HG02642 (cell line): Measurements from ENCODE around the gene ZHX3.
"Not testable (repeated sequence)": the region's sequence is repeated elsewhere in the genome, so short reads cannot be mapped to it uniquely, and the experiment has no call there.

ENCODE experiments used
- ATAC-seq: cut with Tn5 transposase; IDR thresholded peaks from one replicate; pipeline ENCODE4 v1.9.1; 2021; ENCODE audit warnings: mild to moderate bottlenecking; ENCODE audit not compliant: unreplicated experiment, poor library complexity

ZHX3 gene

GRCh38 chr20:41141153-41141815, 176.2 kb downstream of the ZHX3 start:
- no peak for ATAC-seq

- no peak for ATAC-seq
Observed at GRCh38 chr20:41140226-41141133, 177.1 kb downstream of the ZHX3 start.

GRCh38 chr20:41139227-41140093, 178.1 kb downstream of the ZHX3 start:
- no peak for ATAC-seq

- no peak for ATAC-seq
Observed at GRCh38 chr20:41138475-41139226, 178.9 kb downstream of the ZHX3 start.

DNA sequence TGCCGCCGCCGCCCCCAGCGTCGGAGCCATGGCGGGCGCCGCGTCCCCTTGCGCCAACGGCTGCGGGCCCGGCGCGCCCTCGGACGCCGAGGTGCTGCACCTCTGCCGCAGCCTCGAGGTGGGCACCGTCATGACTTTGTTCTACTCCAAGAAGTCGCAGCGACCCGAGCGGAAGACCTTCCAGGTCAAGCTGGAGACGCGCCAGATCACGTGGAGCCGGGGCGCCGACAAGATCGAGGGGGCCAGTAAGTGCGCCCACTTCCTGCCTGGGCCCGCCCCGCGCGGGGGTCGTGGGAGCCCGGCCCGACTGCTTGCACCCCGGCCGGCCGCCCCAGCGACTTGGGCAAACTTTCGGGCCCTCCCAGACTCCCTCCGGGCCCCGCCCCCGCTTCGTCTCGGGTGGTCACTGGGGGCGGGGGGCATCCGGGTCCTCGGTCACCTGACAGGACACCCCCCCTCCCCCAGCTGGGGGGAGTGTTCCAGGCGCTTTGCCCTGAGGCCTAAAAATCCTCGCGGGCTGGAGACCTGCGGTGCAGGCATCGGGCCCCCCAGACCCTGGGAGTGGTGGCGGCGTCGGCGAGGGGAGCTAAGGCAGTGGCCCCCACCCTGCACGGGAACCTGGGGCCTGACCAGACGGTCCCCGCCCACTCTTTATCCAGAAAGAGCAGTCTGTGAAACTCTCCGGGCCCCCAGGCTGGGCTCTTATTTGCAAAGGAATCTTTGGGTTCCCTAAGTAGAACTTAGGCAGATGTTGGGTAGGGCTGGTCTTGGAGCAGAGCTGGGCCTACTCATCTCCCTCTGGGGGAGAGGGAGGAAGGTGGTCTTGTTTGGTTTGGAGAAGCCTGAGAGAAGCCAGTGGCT, 179.7 kb downstream of the ZHX3 start:
- ATAC-seq = peak; percentile 15

- peak; percentile 68 for ATAC-seq
Observed at GRCh38 chr20:41136680-41137613, 180.6 kb downstream of the ZHX3 start, which contains the start of gene PLCG1. Gene PLCG1, plus strand, starts transcription at chr20:41137543. Its CDS starts 99 bp downstream, at chr20:41137642.

DNA sequence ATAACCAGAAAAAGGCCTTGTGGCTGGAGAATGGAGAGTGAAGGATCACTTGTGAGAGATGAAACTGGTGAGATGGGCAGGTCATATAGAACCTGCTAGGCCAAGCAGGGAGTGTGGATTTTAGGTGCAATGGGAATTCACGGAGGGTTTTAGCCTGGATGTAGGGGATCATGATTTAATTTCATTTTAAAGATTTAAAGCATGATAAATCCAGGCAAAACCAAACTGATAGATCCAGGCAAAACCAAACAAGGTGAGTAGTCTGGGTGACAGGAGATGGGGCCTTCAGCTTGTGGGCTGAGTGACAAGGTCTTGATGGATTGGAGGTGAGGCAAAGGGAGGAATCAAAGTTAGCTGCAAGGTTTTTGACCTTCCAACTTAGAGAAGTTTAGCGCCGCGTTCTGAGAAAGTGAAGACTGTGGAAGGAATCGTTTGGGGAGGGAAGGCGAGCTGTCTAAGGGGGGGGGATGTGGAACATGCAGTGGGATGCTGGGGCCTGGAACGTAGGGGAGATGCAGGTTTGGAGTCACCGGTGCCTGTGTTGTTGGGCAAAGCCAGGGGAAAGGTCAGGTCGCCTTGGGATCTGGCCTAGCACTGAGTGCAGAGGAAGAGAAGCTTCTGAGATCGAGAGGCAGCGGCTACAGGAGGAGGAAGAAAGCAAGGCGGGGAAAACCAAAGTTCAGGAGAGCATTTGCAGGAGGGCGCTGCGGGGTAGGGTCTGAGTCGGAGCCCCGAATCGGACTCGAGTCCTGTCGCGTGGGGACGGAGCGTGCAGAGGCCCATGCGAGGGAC, 181.4 kb downstream of the ZHX3 start:
- no peak for ATAC-seq

DNA sequence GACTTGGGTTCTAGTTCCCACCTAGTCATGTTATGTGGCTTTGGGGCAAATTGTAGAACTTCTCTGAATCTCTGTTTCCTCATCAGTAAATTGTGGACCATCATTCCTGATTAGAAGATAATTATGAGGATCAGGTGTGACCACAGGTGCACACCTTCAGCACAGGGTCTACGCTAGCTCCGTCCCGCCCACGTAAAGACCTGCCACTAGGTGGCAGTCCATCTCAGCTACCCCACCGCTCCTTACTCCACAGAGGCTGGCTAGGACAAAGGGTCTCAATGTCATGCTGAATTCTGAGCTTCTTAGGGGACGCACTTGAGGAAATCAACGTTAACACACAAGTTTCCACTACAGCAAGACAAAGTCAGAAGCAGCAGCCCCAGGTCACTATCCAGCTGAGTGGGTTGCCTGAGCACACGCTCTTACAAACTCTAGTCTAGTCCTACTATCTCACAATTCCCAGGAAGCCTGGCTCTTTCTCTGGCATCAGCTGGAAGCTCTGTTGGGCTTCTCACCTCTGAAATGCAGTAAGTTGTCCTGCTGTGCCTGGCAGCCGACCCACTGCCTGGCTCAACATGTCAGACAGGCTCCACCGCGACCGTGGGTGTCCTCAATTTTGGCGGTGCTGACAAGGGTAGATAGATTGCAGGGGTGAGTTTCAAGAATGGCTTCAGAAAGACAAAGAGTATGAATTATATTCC, 182.2 kb downstream of the ZHX3 start:
- no peak for ATAC-seq

DNA sequence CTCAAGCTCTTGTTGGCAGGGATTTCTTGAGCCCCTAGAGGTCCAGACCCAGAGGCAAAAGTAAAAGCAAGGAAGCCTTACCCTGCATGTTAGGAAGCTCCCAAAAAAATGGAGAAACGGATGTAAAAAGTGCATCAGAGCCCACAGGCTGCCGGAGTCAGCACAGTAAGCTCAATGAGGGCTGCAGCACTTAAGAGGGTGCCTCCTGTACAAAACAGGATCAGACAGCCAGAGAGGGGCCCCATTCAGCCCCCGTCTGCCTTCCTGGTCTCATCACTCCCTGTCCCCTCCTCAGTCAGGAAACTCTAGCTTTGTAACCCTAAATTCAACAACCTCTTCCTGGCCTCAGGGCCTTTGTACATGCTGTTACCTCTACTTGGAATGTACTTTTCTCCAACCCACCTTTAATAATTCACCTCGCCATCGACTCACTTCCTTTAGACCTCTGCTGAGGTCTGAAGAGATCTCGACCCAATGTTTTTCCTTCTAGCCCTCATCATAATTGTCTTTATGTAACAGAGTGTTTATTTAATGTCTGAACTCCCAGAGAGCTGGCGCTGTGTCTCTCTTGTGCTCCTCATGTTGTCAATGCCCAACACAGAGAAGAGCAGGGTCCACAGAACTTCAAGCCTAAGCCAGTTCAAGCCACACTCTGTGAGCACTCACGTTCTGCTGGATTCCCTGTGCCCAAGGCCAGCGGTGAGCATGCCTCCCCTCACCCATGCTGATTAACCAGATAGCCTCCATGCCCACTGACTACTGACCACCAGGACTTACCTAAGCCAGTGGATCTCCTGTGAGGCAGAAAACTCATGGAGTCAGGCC, 183.0 kb downstream of the ZHX3 start:
- no peak for ATAC-seq

DNA sequence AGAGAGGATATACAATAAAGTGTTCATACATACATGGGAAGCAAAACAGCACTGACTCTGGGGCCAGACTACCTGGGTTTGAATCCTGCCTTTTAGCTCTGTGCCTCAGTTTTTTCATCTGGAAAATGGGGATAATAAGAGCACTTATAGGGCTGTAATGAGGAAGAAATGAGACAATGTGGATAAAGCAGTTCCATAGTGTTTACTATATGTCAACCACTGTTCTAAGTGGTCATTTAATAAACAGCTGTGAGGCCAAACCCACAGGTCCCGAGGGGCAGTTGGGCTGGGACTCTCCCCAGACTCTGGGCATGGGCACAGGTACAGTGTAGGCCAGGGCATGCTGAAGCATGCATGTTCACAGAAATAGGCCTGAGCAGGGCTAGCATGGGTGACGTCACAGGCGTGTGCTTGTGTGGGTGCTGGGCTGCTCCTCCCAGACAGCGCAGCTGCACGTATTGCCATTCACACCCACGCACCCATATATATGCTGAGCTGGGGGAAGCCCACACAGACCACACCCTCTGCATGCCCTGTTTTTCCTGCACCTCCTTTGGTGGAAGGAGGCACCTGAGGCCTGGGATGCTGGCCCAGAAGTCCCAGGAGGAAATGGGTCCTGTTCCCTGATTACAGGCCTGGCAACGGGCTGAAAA, 183.7 kb downstream of the ZHX3 start:
- peak; percentile 41 for ATAC-seq

- not testable (repeated sequence) for ATAC-seq
Observed at GRCh38 chr20:41132388-41132775, 185.1 kb downstream of the ZHX3 start.

- no peak for ATAC-seq
Observed at GRCh38 chr20:41131594-41132387, 185.7 kb downstream of the ZHX3 start.
